T-helper 9 cell (primary cell): ENCODE measurements around the gene KHDRBS1.
A peak's percentile ranks its signal among the peaks of the same experiment; 100 is the strongest.
"Not testable (repeated sequence)": the region's sequence is repeated elsewhere in the genome, so short reads cannot be mapped to it uniquely, and the experiment has no call there.

Source experiments
- DNase-seq: peaks from one replicate; pipeline ENCODE4 v3.0.0-alpha.2; 2020
- total RNA-seq, 2 donors: gene quantifications; one replicate each; lab custom pipeline; 2026; lab: John Stamatoyannopoulos, UW

KHDRBS1 gene, protein sequence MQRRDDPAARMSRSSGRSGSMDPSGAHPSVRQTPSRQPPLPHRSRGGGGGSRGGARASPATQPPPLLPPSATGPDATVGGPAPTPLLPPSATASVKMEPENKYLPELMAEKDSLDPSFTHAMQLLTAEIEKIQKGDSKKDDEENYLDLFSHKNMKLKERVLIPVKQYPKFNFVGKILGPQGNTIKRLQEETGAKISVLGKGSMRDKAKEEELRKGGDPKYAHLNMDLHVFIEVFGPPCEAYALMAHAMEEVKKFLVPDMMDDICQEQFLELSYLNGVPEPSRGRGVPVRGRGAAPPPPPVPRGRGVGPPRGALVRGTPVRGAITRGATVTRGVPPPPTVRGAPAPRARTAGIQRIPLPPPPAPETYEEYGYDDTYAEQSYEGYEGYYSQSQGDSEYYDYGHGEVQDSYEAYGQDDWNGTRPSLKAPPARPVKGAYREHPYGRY
- total RNA-seq = 98.3 to 117 reads per million in 2 donors

DNA sequence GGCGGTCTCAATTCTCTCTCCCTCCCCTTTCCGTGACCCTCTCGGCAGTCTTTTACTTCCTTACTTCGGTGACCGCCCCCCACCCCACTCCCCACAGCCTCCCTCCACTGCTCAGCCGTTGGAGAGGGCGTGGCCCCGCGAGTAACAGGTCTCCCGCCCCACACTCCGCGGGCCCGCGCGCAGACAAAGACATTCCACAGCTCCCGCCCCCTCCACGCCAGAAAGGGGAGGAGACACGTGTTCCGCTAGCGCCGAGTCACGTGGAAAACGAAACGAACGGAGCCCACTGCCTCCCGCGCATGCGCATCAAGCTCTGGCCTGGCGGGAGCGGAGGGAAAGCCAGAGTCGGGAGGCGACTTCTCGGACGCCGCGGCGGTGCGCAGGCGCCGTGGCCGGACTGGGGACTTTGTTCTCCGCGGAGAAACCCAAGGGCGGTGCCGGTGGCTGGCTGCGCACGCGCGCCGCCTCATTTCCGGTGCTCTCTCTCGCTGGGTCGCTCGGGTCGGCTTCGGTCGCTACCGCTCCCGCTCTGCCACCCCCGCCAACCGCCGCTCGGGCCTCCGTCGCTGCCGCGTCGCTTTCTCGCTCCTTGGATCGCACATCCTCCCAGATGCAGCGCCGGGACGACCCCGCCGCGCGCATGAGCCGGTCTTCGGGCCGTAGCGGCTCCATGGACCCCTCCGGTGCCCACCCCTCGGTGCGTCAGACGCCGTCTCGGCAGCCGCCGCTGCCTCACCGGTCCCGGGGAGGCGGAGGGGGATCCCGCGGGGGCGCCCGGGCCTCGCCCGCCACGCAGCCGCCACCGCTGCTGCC lies at the start of gene KHDRBS1:
Gene KHDRBS1 (plus strand): TSS at position 483 of the 813 bp plus-strand sequence. CDS start 128 bp downstream, at position 611.
- peak; percentile 95 for DNase-seq

DNA sequence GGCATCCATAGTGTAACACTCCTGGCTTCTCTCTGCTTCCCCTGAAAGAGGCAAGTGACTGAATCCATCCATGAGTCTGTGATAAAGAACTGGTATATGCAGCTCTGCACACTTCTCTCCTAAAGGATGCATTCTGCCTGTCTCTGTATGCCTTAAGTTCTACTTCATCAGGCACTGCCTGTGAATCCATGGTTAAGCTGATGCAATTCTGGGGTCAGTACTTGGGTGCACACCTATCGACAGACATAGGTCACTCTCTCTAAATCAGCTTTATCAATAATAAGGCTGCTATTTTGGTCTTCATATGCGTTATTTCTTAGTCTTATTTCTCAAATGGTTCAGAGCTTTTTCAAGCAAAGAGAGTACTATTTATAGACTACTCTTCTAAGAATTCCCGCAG lies 42.8 kb upstream of the KHDRBS1 start:
- no peak for DNase-seq

DNA sequence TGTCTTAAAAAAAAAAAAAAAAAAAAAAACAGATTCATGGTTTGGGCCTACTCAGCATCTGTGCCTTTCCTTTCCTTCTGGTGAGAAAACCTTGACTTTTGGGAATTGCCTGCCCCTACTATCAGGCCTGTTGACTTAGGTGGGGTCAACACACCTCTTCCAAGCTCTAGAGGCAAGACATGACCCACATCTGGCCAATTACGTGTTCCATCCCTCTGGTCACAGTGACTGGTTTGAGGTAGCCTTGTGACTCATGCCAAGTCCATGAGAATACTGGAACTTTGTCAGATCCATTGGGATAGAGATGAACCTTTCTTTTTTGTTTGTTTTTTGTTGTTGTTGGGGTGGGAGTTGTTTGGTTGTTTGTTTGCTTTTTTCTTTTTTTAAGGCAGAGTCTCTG lies 37.3 kb upstream of the KHDRBS1 start:
- DNase-seq = no peak

DNA sequence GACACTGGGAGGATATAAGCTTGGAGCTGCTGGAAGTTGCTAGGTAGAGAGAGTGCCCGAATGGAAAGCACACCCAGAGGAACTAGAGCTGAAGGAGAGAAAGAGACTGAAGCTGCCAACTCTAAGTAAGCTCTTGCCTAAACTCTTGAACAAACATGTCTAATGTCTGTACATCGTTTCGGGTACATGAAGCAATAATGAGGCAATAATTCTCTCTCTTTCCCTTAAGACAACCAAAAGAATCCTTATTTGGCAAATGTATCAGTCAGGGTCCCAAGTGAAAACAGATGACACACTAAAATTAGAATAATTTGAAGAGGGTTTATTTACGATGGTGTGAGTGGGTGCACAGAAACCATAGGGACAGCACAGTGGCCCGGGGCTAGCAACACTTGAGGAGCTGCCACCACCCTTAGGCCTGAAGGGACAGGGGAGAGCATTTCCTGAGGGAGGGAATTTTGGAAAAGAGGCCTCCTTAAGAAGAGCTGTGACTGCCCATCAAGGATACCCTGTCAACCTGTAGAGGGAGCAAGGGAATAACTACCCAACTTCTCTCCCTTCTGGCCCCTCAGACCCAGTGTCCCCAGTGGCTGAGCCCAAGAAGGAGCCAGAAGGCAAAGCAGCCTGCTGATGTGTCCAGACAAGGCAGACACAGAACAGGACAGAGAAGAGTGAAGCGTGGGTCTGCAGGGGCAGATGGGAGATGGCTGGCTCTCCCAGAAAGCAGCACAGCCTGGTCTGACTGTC lies 36.1 kb upstream of the KHDRBS1 start:
- no peak for DNase-seq

DNA sequence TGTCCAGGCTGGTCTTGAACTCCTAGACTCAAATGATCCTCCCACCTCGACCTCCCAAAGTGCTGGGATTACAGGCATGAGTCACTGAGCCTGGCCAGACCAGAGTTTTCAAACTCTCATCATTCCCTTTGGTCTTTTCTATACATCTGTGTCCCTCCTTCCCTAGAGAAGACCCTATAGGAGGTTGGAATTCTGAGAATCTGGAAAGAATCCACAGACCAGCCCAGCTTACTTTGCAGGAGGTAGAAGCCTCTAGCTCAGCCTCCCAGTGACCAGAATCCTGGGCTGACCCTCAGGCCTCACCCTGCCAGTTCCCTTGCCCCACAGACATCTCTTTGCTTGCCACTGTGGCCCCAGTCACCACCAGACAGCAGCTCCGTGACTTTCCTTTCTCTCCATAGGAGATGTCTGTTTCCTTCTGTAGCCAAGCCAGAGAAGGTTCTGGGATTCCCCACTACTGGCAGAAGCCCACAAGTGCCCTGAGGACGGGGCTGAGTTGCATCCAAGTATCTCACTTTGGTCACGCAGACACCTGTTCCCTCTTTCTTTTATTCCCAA lies 34.7 kb upstream of the KHDRBS1 start:
- no peak for DNase-seq

DNA sequence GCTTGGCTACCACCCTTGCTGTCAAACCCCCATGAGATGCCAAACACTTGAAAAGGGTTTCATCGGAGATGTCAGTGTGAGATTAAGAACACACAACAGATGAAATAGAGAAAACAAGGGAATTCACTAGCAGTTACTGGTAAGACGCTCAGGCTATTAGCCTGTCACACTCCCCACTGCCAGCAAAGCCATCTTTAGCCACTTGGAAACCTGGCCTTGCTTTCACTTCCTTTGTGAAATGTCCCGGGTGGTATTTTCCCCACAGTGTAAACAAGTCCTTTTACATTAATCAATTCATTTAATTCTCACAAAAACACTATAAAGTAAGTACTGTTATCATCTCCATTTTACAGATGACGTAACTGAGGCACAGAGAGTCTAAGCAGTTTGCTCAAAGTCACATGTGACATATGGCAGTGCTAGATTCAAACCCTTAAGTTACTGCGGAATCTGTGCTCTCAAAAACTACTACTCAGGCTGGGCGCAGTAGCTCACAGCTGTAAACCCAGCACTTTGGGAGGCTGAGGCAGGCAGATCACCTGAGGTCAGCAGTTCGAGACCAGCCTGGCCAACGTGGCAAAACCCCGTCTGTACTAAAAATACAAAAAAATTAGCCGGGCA lies 32.7 kb upstream of the KHDRBS1 start:
- no peak for DNase-seq

DNA sequence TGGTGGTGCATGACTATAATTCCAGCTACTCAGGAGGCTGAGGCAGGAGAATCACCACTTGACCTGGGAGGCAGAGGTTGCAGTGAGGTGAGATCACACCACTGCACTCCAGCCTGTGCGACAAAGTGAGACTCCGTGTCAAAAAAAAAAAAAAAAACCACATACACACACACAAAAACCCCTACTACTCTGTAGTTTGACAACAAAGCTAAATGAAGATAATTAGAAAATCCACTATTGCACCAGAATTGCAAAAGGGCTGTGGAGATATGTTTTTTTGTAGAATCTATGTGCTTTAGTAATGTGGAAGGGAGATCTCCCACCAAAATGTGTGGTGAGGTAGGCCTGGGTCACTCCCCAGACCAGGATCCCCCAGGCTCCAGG lies 32.2 kb upstream of the KHDRBS1 start:
- DNase-seq = no peak

DNA sequence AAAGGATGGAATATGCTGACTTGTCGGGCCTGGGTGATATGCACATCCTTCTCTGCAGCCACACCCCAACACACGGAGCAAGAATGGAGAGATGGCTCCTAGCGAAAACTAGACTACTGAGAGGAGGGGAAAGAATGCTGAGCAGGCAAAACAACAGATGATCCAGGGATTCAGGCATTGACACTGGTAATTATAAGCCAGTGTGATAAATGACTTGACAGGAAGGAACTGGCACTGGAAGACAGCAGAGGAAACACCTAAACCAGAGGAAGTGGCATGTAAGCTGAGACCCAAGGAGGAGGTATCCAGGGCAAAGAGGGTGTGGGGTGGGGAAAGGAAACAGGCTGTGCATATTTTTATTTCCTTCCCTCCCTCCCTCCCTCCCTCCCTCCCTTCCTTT lies 31.7 kb upstream of the KHDRBS1 start:
- peak; percentile 7 for DNase-seq

DNA sequence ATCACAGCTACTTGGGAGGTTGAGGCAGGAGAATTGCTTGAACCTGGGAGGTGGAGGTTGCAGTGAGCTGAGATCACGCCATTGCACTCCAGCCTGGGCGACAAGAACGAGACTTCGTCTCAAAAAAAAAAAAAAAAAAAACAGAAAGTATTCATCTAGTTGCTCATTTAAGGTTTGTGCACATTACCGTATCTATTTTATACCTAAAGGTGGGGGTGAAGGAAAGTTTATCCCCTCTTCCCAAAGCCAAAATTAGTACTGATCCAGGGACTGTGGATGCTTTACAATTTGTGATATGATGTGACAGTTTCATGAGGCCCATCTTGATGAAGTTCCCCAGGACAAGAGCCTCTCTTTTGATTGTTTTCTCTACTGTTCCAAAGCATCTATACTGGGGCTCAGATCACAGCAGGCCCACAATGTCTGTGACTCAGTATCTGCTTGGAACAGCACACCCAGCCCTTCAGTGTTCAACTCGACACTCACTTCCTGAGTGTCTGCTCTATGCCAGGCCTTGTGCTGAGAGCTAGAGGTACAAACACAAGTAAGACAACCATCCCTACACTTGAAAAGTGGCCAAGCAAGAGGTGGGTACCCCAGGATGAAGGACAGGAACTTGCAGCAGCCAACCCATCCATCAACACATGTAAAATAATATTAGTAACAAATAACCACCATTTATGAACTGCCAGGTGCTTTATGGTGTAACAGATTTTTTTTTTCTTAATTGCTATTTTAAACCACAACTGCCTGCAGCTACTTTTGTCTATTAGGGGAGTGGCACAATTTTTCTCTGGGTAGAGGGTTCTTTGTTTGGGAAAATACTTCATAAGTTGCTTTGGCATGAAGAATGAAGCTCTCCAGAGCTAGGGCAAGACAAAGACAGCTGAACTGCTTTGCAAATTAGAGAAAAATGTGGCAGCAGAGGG lies 29.0 kb upstream of the KHDRBS1 start:
- DNase-seq = peak; percentile 9

DNA sequence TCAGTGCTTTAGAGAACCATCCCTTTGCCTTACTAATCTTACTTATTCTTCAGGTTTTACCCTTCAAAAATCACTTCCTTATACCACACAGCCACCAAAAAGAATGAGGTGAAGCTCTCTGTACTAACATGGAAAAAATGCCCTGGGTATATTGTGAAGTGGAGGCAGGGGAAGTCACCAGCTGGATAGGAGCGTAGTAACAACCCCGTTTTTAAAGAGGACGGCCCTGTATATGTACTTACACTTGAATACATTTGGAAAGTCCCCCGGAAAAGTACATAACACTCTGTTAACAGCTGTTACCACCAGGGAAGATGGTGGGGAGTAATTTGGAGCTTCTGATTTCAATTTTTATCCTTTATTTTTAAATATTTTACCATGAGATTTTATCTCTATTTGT lies 28.2 kb upstream of the KHDRBS1 start:
- DNase-seq = no peak

DNA sequence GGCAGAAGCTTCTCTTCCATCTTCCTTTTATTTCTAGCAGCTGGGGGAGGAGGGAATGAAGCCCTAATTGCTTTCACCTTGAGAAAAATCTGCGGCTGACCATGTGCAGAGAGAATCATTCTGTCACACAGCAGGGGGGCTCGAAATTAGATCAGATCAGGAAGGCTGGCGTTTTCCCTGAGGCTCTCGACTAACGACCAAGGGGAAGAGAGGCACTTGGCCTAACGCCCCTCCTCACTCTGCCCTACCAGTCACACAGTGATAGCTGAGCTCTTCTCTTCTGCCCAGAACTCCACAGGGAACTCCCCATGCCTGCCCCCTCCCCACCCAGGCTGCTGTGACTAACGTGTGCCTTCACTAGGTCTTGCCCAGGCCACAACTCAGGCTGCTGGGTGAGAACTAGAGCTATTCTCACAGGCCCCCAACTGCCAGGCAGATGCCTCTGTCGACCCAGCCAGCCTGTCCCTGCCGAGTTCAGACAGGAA lies 26.5 kb upstream of the KHDRBS1 start:
- DNase-seq = no peak

DNA sequence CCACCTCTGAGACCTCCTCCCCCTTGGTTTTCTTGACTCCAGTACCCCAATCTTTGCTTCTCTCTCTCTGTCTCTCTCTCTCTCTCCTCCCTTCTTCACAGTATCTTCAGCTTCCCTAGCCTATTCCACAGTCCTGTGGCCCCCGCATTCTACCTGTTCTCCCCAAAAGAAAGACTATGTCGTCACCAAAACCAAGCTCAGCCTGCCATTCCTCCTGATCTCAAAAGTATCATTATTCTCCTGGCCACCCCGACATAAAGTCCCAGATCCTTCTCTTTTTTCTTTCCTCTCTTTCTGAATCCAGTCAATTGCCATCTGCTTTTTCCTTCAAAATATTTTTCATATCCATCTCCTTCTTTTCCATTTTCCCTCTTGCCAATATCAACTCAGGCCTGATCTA lies 23.7 kb upstream of the KHDRBS1 start:
- no peak for DNase-seq

DNA sequence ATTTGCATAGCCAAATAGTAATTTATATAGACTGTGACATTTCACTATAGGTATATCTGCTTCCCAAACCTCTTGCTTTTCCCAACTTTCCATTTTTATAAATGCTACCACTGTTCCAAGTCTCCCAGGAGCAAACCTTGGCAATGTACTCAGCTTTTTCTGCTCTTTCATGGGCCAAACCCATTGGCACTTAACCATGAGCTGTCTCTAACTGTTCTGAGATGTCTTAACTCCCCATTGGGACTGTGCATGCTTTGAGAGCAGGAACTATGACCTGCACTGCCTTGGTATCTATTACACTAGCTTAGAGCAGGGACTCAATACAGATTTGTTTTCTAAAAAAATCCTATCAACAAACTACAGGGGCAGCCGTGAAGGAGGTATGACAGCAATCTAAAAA lies 22.5 kb upstream of the KHDRBS1 start:
- no peak for DNase-seq

DNA sequence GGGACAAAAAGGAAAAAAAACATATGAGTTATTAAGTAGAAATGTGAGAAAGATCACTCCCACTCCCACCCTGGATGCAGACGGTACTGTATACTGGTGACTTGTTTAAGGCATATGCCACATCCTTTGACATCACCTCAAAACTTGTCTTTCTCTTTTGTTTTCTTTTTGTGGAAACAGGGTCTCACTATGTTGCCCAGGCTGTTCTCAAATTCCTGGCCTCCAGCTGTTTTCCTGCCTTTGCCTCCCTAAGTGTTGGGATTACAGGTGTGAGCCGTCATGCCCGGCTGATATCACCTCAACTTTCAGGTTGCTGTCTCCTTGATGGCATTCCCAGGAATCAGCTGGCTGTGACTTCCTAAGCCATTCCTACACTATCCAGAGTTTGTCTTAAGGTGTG lies 18.4 kb upstream of the KHDRBS1 start:
- DNase-seq = no peak

DNA sequence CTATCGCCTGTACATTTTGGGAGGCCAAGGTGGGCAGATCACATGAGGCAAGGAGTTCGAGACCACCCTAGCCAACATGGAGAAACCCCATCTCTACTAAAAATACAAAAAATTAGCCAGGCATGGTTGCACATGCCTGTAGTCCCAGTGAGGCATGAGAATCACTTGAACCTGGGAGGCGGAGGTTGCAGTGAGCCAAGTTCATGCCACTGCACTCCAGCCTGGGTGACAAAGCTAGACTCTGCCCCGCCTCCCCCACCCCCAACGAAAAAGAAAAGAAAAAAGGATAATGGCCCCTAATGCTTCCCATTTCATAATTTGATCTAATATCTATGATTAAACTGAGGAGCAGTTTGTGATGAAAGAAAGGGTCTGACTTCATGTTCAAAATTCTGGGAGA lies 17.5 kb upstream of the KHDRBS1 start:
- DNase-seq = not testable (repeated sequence)

DNA sequence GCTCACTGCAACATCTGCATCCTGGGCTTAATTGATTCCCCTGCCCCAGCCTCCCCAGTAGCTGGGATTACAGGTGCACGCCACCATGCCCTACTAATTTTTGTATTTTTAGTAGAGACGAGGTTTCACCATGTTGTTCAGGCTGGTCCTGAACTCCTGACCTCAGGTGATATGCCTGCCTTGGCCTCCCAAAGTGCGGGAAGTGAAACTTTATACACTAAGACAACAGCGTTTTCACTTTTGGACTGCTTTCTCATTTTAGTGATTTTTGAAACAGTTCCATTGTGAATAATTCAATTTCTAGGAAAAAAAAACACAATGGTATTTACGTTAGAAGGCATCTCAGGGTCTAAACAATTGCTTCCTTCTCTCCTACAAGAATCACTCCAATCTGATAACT lies 11.8 kb upstream of the KHDRBS1 start:
- no peak for DNase-seq

DNA sequence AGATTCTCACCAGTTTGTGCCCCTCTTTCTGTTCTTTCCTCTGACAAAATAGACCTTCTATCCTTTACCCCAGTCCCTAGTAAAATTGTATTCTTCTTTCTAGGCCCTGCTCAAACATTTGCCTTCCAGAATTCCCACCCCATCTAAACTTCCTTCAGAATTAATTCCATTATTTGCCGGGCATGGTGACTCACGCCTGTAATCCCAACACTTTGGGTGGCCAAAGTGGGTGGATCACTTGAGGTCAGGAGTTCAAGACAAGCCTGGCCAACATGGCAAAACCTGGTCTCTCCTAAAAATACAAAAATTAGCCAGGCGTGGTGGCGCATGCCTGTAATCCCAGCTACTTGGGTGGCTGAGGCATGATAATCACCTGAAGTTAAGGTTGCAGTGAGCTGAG lies 11.4 kb upstream of the KHDRBS1 start:
- DNase-seq = not testable (repeated sequence)

DNA sequence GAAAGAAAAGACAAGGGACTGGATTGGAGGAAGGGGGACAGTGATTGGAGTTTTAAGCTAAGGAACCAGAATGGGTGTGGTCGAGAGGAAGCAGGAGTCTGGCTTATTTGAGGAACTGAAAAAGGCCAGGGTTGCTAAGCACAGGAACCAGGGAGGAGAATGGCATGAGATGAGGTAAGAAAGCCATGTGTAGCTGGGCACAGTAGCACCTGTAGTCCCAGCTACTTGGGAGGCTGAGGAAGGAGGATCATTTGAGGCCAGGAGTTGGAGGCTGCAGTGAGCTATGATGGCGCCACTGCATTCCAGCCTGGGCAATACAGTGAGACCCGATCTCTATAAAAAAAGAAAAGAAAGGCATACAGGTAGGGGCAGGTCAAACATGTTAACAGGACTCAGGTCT lies 8.1 kb upstream of the KHDRBS1 start:
- DNase-seq = no peak

DNA sequence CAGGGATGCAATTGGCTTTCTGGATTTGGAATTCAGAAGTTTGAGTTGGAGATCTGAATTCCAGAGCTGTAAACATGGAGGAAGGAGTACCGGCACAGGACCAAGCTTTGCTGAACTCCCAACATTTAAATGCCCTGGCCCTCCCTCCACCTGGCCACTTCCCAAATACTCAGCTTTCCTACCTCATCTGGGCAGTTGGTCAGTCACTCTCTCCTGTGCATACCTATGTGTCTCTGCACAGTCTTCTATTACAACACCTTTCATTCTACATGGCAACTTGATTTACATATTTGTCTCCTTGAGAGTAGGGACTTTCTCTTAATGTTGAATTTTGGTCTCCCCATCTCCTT lies 6.1 kb upstream of the KHDRBS1 start:
- no peak for DNase-seq

DNA sequence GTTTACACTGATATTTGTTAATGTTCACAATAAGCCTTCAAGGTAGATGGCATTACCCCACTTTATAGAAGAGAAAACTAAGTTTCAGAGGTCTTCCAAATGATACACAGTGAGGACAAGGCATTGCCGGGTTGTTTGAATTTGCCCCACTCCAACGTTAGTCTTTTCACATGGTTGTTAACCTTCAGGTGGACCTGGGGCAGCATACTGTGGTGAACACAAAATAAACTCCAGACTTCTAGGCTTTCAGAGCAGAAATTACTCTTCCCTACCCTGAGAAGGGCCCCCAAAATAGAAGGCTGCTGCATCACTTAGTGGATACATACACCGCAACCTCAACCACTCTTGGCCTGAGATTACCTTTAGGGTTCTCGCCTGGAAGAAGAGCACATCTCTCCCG lies 3.4 kb upstream of the KHDRBS1 start:
- no peak for DNase-seq

DNA sequence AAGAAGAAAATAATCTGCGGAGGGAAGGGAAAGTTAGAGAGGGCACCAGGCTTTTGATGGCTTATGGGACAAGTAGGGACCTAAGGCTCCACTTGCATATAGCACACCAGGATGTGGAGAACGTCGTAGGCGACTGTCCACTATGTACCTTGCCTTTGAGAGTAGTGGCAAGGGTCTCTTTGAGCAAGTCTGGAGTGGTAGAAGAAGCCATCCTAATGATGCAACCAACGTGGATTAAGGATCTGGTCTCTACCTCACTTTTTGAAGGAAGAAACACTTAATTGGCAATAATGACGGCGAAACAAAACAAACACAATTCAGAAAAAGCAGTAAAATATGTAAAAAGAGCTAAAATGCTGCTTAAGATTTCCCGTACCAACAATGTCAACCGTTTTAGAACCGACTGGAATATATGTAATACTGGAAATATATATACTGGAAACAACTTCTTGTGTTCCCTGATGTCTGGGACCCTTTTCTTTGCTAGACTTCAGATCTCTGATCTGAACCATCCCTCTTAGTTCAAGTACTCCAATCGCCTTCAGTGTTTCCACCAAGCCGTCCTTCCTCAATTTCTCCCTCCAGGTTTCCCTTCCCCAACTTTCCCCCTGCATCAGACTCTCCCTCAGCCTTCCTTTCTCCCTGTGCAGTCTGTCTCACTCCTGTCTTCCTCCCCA lies 821 bp upstream of the KHDRBS1 start:
- no peak for DNase-seq
